ENCODE results near the gene SIM1. TPM values are rescaled to one million over a fixed set of nuclear protein-coding genes. Genes with fewer than 3 reads are reported as not detected.
A peak's percentile ranks its signal among the peaks of the same experiment; 100 is the strongest.

SIM1 gene
- total RNA-seq, 2 experiments from 2014 or later, result 0.08 to 0.30 TPM

DNA sequence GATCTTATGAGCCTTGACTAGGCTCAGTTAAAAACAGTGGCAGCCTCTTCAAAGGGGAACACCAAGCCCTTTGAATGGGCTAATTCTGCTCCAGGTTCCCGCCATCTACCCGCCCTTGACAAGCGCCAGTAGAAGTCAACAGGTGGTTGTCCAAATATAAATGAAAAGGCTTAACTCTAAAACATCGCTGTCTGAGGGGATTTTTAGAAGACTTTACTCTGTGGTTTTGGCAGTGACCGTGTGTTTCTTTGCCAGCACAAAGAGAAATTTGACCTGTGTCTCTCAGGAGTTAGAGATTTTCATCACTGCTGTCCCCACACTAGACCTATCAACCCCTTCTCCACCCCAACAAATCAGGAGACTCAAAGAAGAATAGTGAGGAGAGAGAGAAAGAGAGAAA lies 19.8 kb upstream of the SIM1 start:
- ChIA-PET POLR2A (no interaction called here), CTCF (no interaction called here)
- H3K4me3 Mint-ChIP-seq, result no peak overlapping the region
- H3K27ac Mint-ChIP-seq, result no peak overlapping the region
- H3K9me3 Mint-ChIP-seq, result no peaks in the 10 kb centered on the region
- DNase-seq, result no peak
- no peaks in the 10 kb centered on the region for H3K36me3 Mint-ChIP-seq (ENCODE audit: low read depth)
- no peaks in the 10 kb centered on the region for H3K4me1 Mint-ChIP-seq
- H3K27me3 Mint-ChIP-seq, result peaks cover 17% of the 10 kb centered on the region

DNA sequence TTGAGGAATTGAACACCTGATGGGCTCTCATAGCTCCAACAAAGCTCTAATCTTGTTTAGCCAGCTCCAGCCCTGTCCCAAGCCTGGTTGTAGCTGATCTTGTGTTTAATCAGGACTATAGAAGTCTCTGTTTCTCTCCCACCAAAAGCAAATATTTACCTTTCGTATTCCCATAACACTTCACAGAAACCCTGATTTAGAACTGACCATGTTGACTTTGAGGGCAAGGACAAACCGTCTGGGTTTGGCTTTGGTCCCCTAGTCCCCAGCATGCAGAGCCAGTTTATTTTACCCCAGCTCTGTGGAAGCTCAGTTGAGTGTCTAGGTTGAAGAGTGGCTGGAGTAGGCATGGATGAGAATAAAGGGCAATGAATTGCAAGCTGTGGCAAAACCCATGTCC lies 18.0 kb upstream of the SIM1 start:
- no peaks in the 10 kb centered on the region for H3K4me1 Mint-ChIP-seq
- no peak for DNase-seq
- CTCF ChIA-PET, result no interaction called here

DNA sequence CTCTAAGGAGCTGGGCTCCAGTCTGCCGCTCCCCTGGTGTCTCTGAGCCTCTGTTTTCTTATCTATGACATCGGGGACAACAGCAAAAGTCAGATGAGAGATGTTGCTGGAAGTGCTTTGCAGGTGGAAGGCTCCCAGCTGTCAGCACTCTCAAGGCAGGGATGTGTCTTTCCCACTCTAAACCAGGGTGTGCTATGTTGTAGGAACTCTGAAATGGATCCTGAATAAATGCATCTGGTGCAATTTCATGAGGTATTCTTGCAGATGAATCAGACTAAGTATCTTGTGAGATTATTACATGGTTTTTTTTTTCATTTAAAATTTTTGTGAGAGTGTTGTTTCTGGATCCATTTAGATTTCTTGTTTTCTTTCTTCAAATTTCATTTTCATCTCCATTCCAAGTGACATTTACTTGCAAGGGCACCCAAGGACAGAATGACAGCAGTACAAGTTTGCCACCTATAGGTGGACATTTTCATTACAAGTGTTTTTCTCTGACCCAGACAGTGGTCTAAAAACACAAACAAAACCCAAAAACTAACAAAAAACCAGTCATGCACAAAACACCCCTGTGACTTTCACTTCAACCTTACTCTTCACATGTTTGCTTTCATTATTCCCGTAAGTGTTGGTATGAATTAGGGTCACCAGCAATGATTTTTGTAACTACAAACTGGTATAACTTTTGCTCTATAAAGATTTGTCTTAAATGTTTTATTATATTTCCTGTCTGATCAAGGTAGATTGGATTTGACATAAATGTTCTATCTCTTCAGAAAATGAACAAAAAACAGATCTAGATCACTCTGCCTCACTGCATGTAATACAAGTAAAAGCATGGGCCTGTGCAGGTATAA lies 14.7 kb upstream of the SIM1 start:
- Mint-ChIP-seq H3K4me3 (no peak overlapping the region), H3K36me3 (ENCODE audit: low read depth) (no peaks in the 10 kb centered on the region), H3K4me1 (peaks cover 14% of the 10 kb centered on the region), H3K27me3 (peaks cover 8% of the 10 kb centered on the region), H3K27ac (no peak overlapping the region), H3K9me3 (no peaks in the 10 kb centered on the region)
- POLR2A ChIA-PET, result no interaction called here
- DNase-seq, result no peak
- CTCF ChIA-PET, result interaction anchor here (0.7 to 3.5 kb wide), 5 partner anchors 178 to 478 kb away, joined by 3 to 28 read pairs (median 5); no protein-coding TSS in a partner anchor

More for the DNA sequence above, 18.0 kb upstream of the SIM1 start:
- Mint-ChIP-seq H3K4me3 (no peak overlapping the region), H3K27ac (no peak overlapping the region), H3K27me3 (peaks cover 7% of the 10 kb centered on the region), H3K9me3 (no peaks in the 10 kb centered on the region), H3K36me3 (ENCODE audit: low read depth) (no peaks in the 10 kb centered on the region)
- POLR2A ChIA-PET, result no interaction called here

DNA sequence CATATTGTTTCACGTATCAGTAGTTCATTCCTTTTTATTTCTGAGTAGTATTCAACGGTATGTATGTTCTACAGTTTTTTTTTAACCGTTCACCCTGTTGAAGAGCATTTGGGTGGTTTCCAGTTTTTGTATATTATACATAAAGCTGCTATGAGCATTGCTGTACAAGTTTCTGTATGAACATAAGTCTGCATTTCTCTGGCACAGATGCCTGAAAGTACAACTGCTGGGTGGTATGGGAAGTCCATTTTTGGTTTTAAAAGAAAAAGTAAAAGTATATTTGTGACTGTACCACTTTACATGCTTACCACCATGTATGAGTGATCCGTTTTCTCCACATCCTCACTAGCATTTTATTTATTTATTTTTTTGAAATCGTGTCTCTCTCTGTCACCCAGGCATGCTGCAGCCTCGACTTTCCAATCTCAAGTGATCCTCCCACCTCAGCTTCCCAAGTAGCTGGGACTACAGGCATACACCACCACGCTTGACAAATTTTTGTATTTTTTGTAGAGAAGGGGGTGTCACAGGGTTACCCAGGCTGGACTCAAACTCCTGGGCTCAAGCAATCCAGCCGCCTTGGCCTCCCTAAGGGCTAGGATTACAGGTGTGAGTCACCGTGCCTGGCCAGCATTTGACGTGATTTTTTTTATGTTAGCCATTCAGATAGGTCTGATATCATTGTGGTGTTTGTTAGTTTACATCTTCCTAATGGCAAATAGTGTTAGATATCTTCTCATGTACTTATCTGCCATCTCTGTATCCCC lies 11.0 kb upstream of the SIM1 start:
- Mint-ChIP-seq H3K9me3 (no peaks in the 10 kb centered on the region), H3K4me3 (no peak overlapping the region), H3K27me3 (peaks cover 24% of the 10 kb centered on the region), H3K27ac (no peak overlapping the region), H3K4me1 (peaks cover 32% of the 10 kb centered on the region), H3K36me3 (ENCODE audit: low read depth) (no peaks in the 10 kb centered on the region)
- ChIA-PET POLR2A (no interaction called here), CTCF (interaction anchor here (1.2 kb wide), 1 partner anchor 8 kb away, joined by 3 read pairs; no protein-coding TSS in a partner anchor)
- DNase-seq, result no peak

DNA sequence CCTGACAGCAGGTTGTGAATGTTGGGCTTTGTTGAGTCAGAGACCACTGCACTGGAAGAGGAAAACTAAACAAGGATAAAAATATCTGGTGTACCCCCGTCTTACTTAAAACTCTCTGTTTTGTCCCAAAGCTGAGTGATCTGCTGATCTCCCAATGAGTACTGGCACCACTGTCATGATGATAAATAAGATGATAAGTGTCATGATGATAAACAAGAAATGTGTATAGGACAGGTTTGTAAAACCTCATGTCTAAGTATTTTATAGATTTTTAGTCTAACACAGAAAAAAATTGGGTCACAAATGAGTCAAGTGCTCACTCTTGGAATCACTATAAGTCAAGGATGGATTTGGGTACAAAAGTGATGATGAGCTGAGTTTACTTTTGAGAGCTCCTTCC lies 8.5 kb upstream of the SIM1 start:
- peaks cover 32% of the 10 kb centered on the region for H3K4me1 Mint-ChIP-seq
- peaks cover 2% of the 10 kb centered on the region for H3K9me3 Mint-ChIP-seq
- peaks cover 3% of the 10 kb centered on the region for H3K36me3 Mint-ChIP-seq (ENCODE audit: low read depth)
- no peak for DNase-seq
- no peak overlapping the region for H3K4me3 Mint-ChIP-seq
- H3K27me3 Mint-ChIP-seq, result peaks cover 44% of the 10 kb centered on the region
- ChIA-PET POLR2A (interaction anchor here (1.3 to 1.7 kb wide), 2 partner anchors 11 to 349 kb away, joined by 3 to 6 read pairs; no protein-coding TSS in a partner anchor), CTCF (interaction anchor here (1.7 kb wide), 1 partner anchor 13 kb away, joined by 6 read pairs; no protein-coding TSS in a partner anchor)
- H3K27ac Mint-ChIP-seq, result no peak overlapping the region

DNA sequence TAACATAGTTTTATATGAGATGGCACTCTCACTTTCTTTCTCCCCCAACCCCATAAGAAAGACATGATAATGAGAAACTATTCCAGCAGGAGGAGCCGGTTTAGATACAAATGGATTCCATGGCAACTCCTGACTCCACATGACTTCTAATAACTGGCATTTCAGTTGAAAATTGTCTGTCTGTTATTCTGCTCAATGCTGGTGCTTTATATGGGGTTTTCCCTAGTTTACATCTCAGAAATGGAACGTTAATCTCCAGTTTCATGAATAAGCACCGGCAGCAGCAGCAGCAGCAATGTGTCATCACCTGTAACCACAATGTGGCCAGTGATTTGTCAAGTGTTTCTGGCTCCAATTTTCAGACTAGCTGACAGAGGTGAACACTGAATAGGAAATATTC lies 8.0 kb upstream of the SIM1 start:
- Mint-ChIP-seq H3K4me3 (no peak overlapping the region), H3K4me1 (peaks cover 36% of the 10 kb centered on the region), H3K9me3 (peaks cover 6% of the 10 kb centered on the region), H3K36me3 (ENCODE audit: low read depth) (peaks cover 8% of the 10 kb centered on the region), H3K27me3 (peaks cover 49% of the 10 kb centered on the region), H3K27ac (no peak overlapping the region)
- peak; percentile 59 for DNase-seq
- CTCF ChIA-PET, result interaction anchor here (1.7 kb wide), 1 partner anchor 12 kb away, joined by 6 read pairs; no protein-coding TSS in a partner anchor
- POLR2A ChIA-PET, result interaction anchor here (1.3 to 1.7 kb wide), 2 partner anchors 11 to 348 kb away, joined by 3 to 6 read pairs; no protein-coding TSS in a partner anchor

DNA sequence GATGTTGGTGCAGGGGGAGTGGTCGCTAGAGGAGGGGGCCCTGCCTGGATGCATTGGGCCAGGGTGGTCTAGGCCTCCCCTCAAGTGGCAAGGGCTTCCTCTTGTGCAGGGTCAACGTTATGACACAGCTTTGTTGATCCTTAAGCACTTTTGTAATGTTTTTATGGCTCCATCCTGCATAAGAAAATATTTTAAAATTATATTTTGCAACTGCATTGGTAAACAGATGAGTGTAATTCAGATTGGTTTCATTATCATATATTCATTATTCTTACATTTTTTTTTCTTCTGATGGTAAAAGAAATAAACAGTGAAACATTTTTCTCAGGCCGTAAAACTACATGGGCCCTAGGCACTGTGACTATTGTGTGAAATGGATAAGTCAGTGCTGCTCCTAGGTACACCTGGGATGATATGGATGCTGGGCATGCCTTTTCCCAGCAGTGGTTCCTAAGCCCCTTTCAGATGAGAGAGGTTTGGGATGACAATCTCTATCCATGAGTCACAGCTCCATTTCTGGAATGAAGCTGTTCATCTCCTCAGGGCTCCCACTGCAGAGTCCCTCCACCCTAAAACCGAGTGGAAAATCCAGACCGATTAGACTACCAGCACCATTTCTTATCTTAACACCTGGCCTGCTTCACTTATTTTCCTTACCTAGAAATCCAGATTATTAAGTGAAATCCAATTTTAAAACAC lies 5.8 kb upstream of the SIM1 start:
- H3K27me3 Mint-ChIP-seq, result peaks cover 64% of the 10 kb centered on the region
- CTCF ChIA-PET, result interaction anchor here (1.2 kb wide), 1 partner anchor 10 kb away, joined by 3 read pairs; no protein-coding TSS in a partner anchor
- H3K27ac Mint-ChIP-seq, result no peak overlapping the region
- no peak for DNase-seq
- peaks cover 22% of the 10 kb centered on the region for H3K36me3 Mint-ChIP-seq (ENCODE audit: low read depth)
- H3K9me3 Mint-ChIP-seq, result peaks cover 8% of the 10 kb centered on the region
- POLR2A ChIA-PET, result interaction anchor here (1.0 kb wide), 1 partner anchor 10 kb away, joined by 3 read pairs; no protein-coding TSS in a partner anchor
- H3K4me1 Mint-ChIP-seq, result peaks cover 37% of the 10 kb centered on the region
- no peak overlapping the region for H3K4me3 Mint-ChIP-seq

DNA sequence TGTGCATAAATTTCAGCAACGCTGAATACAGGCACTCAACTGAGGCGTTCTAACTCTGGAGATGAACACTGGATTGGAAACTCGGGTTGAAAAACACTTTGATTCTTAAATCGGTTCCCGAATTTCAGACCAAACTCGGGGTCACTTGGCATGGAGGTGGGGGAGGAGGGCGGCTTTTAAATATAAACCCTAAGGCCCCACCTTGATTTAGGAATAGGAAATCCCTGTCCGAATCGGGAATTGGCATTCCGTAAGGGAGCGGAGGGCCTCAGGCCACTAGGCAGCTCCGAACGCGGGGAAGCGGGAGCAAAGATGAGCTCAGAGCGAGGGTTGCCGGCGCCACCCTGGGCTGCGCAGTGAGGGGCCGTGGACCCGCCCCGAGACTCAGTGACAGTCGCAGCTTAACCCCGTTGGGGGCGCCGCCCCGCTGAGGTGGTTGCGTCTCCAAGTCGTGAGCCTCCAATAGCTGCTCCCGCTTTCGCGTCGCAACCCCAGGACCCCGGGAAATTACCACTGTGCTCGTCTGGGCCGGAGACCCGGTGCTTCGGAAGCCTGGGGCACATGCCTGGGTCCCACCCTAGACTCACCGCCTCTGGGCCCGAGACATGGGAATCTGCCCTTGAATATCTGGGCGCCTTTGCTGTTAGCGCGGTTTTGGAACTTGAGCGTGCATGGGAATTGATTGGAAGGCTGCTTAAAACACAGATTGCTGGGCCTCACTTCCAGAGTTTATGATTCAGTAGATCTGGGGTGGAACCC lies 4.6 kb upstream of the SIM1 start:
- Mint-ChIP-seq H3K27ac (no peak overlapping the region), H3K4me3 (no peak overlapping the region), H3K9me3 (peaks cover 8% of the 10 kb centered on the region), H3K27me3 (peaks cover 74% of the 10 kb centered on the region), H3K4me1 (peaks cover 34% of the 10 kb centered on the region), H3K36me3 (ENCODE audit: low read depth) (peaks cover 25% of the 10 kb centered on the region)
- ChIA-PET CTCF (no interaction called here), POLR2A (no interaction called here)
- DNase-seq, result no peak

DNA sequence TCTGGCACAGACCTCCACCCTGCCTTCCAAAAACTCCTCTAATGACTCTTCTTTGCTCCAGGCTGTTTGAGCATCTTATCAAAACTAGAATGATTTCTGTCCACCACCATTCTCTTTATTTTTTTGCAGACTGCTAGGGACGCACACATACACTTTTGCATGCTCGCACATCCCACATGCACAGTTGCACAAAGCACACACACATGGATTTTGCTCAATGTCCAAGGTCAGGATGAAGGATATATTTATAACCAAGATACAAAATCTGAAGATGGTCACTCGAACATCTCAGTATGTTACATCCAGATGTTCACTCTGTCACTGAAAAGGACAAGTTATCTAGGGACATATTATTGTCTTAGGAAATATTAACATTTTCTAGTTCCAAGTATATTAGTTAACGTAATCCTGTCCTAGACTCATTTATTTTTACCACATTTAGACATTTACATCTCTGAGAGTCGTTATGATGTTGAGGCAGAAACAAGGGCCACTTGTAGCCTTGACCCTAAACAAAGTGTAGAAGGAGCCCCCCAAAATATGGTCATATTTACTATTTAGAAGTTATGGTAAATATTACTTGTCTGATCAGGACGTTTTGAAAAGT lies 3.4 kb upstream of the SIM1 start:
- DNase-seq, result no peak
- Mint-ChIP-seq H3K4me1 (peaks cover 29% of the 10 kb centered on the region), H3K27me3 (peaks cover 81% of the 10 kb centered on the region), H3K9me3 (peaks cover 8% of the 10 kb centered on the region), H3K27ac (peak overlapping the region; percentile 21), H3K36me3 (ENCODE audit: low read depth) (peaks cover 33% of the 10 kb centered on the region), H3K4me3 (peak overlapping the region; percentile 27)
- POLR2A ChIA-PET, result no interaction called here
- CTCF ChIA-PET, result no interaction called here

DNA sequence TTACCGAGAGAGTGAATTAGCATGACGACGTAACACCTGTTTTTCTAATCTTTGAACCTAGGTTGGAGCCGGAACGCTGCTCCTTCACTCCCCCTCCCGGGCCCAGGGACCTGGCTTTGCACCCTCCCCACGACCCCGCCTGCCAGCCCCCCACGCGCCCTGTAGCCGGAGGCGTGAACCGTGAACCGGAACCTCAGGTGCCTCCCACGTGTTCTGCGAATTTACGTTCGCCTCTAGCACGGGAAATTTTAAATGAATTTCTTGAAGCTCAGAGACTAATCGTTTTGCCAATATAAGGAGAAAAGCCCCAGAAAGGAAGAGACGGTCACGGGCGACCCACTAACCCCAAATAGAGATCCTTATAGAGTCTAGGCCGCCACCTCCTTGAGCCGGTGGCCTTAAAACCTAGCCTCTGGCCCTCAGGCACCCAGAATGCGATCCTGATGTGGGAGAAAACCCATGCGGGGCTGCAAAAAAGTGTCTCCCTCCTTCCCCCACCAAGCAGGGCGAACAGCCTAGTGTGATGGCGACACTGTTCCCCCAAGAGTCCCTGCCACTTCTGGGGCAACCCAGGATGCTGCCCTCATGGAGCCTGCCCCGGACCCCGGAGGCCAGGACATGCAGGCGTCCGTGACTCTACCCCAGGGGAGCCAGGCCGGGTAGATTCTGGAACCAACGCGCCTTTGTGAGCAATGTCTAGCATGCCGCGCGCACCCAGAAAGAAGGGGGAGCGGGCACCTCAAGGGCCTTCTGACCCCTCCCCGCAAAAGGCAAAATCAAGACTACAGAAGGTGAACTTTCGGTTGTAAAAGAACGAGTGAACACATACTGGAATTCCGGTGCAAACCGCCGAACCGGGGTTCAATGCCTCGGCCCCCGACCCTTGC lies 2.7 kb upstream of the SIM1 start:
- H3K27me3 Mint-ChIP-seq, result peaks cover 81% of the 10 kb centered on the region
- H3K4me3 Mint-ChIP-seq, result no peak overlapping the region
- DNase-seq, result no peak
- H3K9me3 Mint-ChIP-seq, result peaks cover 8% of the 10 kb centered on the region
- POLR2A ChIA-PET, result interaction anchor here (1.0 kb wide), 1 partner anchor 10 kb away, joined by 3 read pairs; no protein-coding TSS in a partner anchor
- H3K4me1 Mint-ChIP-seq, result peaks cover 27% of the 10 kb centered on the region
- H3K36me3 Mint-ChIP-seq (ENCODE audit: low read depth), result peaks cover 35% of the 10 kb centered on the region
- CTCF ChIA-PET, result interaction anchor here (1.2 kb wide), 1 partner anchor 21 kb away, joined by 3 read pairs; no protein-coding TSS in a partner anchor
- peak overlapping the region; percentile 33 for H3K27ac Mint-ChIP-seq
